Neural progenitor cell (in vitro differentiated cells): ENCODE measurements around the gene MAGEB3.

Experiments used
- CTCF ChIP-seq: fragments of 200-600 bp; sonication (generic); IDR thresholded peaks from 2 replicates; pipeline ENCODE4 v1.5.1; 2017; ENCODE audit warnings: antibody characterized with exemption, mild to moderate bottlenecking
- EZH2 ChIP-seq: fragments of 200-600 bp; sonication (generic); IDR thresholded peaks from 2 replicates; pipeline ENCODE4 v1.6.1; 2017; ENCODE audit warnings: antibody characterized with exemption, mild to moderate bottlenecking, moderate library complexity

- TF ChIP-seq EZH2 (no peak), CTCF (no peak)
These were observed 9.8 kb upstream of the MAGEB3 start for GRCh38 chrX:30220661-30221060.
